Immature natural killer cell (primary cell): Measurements from ENCODE around the gene DDX5. TPM values are rescaled to one million over a fixed set of nuclear protein-coding genes. Genes with fewer than 3 reads are reported as not detected.
"Not testable (repeated sequence)": the region's sequence is repeated elsewhere in the genome, so short reads cannot be mapped to it uniquely, and the experiment has no call there.

Source experiments
- DNase-seq, 3 donors: peaks; one replicate each; pipeline ENCODE4 v3.0.0; 2022; ENCODE audit warnings: mixed read lengths in 1 of 3
- H3K27ac Mint-ChIP-seq, 6 donors: one replicate each; pipeline ENCODE4 v1.8.0; 2020; ENCODE audit warnings: mixed read lengths in 6 of 6, mild to moderate bottlenecking in 5 of 6, inconsistent platforms in 4 of 6, moderate library complexity in 3 of 6
- H3K27me3 Mint-ChIP-seq, 3 donors: one replicate each; pipeline ENCODE4 v1.8.0; 2020 to 2021; ENCODE audit warnings: low read depth in 3 of 3, mild to moderate bottlenecking in 3 of 3, mixed read lengths in 3 of 3, moderate library complexity in 3 of 3, inconsistent platforms in 1 of 3
- H3K36me3 Mint-ChIP-seq, 3 donors: one replicate each; pipeline ENCODE4 v1.8.0; 2020; ENCODE audit warnings: mixed read lengths in 3 of 3, inconsistent platforms in 2 of 3, mild to moderate bottlenecking in 2 of 3
- H3K4me1 Mint-ChIP-seq, 2 donors: one replicate each; pipeline ENCODE4 v1.8.0; 2020; ENCODE audit warnings: inconsistent platforms in 2 of 2, mild to moderate bottlenecking in 2 of 2, mixed read lengths in 2 of 2, moderate library complexity in 1 of 2
- H3K4me3 Mint-ChIP-seq, 5 donors: one replicate each; pipeline ENCODE4 v1.8.0; 2020; ENCODE audit warnings: mild to moderate bottlenecking in 5 of 5, mixed read lengths in 5 of 5, inconsistent platforms in 3 of 5, moderate library complexity in 3 of 5
- H3K9me3 Mint-ChIP-seq, 6 donors: one replicate each; pipeline ENCODE4 v1.8.0; 2020; ENCODE audit warnings: mild to moderate bottlenecking in 6 of 6, mixed read lengths in 6 of 6, inconsistent platforms in 4 of 6, moderate library complexity in 3 of 6
- polyA plus RNA-seq, 3 donors: library from polyadenylated mRNA; unstranded; fragments of 300-500 nt; fragmentation: Illumina TruSeq; gene quantifications; one replicate each; pipeline ENCODE4 v1.2.3, GENCODE V29; 2021

The DDX5 gene
- polyA plus RNA-seq, 3 donors from 2014 or later = 902 to 1,477 (median 1,071) TPM

DNA sequence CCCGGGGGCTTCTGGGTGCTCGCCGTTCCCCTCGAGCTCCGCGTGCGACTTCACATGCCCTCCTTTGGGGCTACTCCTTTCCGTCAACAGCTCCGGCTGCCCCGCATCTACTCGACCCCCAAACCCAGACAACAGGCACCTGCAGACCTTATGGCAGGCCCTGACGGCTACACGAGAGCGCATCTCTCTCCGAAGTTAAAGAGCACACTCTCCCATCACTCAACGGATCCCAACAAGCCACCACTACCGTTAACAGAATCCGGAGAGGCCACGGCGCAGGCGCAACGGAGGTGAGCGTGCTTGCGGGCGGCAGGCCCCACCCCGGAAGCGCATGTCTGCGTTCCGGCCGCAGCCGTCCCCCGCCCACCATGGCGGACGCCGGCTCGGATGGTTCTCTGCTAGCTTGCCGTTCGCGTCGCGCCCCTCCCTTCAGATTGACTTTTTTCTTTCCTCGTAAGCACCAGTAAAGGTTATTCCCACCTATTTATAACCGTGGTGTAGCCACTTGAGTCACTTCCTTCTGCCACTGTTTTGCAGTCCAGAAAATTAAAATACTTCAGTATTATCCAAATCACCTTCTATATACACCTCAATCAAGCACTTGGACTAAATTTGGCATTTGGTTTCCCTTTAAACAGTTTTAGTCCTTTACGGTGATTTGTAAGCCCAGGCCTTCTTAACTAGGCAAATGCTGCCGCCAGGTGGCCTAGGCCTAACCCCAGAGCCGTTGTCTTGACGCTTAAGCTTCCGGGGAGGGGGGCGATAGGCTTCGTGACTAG lies 9.1 kb downstream of the DDX5 start, which contains the start of gene POLG2:
Gene POLG2, minus strand, starts transcription at position 269 of the 779 bp plus-strand sequence. Its CDS starts 86 bp downstream, at position 183.
- Mint-ChIP-seq H3K27ac (peak within 1 kb of the TSS; percentile 97 to 100 (median 99)), H3K9me3 (no peaks in the 10 kb centered on the region), H3K36me3 (peaks cover 12 to 40% (median 35%) of the 10 kb centered on the region in 3 donors), H3K4me1 (peaks cover 66 to 91% of the 10 kb centered on the region in 2 donors), H3K27me3 (peaks cover 21 to 54% (median 50%) of the 10 kb centered on the region in 3 donors), H3K4me3 (peak within 1 kb of the TSS; percentile 100)
- peak; percentile 96 for DNase-seq

DNA sequence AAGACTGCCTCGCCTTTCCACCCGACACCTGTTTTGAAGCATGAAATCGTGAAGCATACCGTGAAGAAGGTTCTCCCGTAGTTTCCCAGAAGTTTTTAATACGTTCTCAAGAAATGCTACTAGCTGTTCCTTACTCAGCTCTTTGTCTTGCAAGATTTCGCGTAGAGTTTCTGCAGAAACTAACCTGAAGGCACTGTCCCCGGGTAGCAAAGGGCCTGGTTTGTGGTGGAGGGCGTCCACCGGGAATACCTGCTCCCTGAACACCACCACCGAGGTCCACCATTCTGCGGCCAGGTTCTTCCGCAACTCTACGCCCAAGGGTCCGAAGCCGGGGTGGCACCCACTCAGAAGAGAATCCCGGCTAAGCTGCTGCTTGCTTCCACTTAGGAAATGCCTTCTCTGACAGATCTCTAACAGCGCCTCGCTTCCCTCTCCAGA lies 9.7 kb downstream of the DDX5 start:
- Mint-ChIP-seq H3K9me3 (no peaks in the 10 kb centered on the region), H3K36me3 (peaks cover 8 to 34% (median 29%) of the 10 kb centered on the region in 3 donors), H3K4me3 (peak overlapping the region; percentile 100), H3K27me3 (peaks cover 20 to 48% (median 46%) of the 10 kb centered on the region in 3 donors), H3K4me1 (peaks cover 62 to 85% of the 10 kb centered on the region in 2 donors), H3K27ac (peak overlapping the region; percentile 97 to 100 (median 99))
- DNase-seq = no peak

DNA sequence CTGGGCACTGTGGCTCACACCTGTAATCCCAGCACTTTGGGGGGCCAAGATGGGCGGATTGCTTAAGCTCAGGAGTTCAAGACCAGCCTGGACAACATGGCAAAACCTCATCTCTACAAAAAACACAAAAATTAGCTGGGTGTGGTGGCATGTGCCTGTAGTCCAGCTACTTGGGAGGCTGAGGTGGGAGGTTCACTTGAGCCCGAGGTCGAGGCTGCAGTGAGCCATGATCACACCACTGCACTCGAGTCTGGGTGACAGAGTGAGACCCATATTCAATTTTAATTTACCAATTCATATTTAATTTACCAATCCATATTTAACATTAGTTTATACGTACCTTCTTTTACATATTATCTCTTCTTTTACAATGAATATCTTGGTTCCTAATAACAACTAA lies 10.8 kb downstream of the DDX5 start:
- peaks cover 59 to 75% of the 10 kb centered on the region in 2 donors for H3K4me1 Mint-ChIP-seq
- H3K9me3 Mint-ChIP-seq, H3K27ac Mint-ChIP-seq, DNase-seq: not testable (repeated sequence)
- peaks cover 16 to 37% (median 36%) of the 10 kb centered on the region in 3 donors for H3K27me3 Mint-ChIP-seq
- peaks cover 11 to 27% (median 25%) of the 10 kb centered on the region in 3 donors for H3K36me3 Mint-ChIP-seq
- H3K4me3 Mint-ChIP-seq = peak overlapping the region in 4 of 5 donors; percentile 100

DNA sequence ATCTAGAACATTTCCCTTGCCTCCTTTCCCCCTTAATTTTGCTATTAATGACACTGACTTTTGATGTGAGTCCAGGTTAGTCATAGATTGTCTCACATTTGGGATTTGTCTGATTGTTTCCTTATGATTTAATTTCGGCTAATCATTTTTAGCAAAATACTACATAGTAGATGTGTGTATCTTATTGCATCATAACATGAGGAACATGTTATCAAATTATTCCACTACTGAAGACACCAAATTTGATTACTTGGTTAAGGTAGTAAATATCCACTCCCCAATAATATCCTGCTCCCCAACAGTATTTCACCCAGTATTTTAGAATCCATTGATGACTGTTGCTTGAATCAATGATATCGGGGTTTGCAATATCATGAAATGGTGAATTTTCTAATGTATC lies 12.0 kb downstream of the DDX5 start:
- peak overlapping the region in 3 of 5 donors; percentile 53 to 76 (median 70) for H3K4me3 Mint-ChIP-seq
- peak overlapping the region in 1 of 6 donors; percentile 78 for H3K27ac Mint-ChIP-seq
- H3K27me3 Mint-ChIP-seq = peaks cover 16 to 29% (median 25%) of the 10 kb centered on the region in 3 donors
- H3K36me3 Mint-ChIP-seq = peaks cover 10 to 19% (median 17%) of the 10 kb centered on the region in 3 donors
- DNase-seq = no peak
- H3K4me1 Mint-ChIP-seq = peaks cover 50 to 63% of the 10 kb centered on the region in 2 donors
- H3K9me3 Mint-ChIP-seq = no peaks in the 10 kb centered on the region

DNA sequence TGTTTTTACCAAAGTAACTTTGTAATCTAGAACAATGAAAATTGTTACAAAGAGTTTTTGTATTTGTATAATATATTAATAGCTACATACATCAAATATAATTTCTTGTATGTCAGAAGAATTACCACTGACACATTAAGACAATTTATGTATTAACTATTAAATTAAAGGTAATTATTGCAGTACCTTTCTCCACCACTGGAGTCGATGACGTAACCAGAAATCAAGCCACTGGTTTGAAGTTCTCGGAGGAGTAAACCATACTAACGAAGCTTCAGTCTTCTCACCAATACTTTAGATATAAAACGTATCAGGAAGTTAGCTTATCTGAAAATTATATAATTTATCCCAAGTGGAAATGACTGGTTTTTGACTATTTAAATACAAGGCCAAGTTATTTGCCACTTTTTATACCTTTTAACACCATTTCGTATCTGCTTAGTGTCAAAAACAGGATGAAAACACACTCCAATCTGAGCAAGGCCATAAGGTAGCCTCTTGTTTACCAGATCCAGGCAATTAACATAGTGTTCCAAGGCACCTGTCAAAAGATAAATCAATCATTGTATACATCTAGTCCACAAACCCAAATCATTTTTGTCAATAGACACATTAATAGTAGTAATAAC lies 13.5 kb downstream of the DDX5 start:
- DNase-seq = peak in 2 of 3 donors; percentile 17 to 39
- Mint-ChIP-seq H3K27me3 (peaks cover 10 to 15% (median 10%) of the 10 kb centered on the region in 3 donors), H3K36me3 (peaks cover 8 to 17% (median 11%) of the 10 kb centered on the region in 3 donors), H3K9me3 (no peaks in the 10 kb centered on the region), H3K4me1 (peaks cover 42 to 48% of the 10 kb centered on the region in 2 donors), H3K4me3 (no peak overlapping the region), H3K27ac (peak overlapping the region in 4 of 6 donors; percentile 7 to 65 (median 32))

DNA sequence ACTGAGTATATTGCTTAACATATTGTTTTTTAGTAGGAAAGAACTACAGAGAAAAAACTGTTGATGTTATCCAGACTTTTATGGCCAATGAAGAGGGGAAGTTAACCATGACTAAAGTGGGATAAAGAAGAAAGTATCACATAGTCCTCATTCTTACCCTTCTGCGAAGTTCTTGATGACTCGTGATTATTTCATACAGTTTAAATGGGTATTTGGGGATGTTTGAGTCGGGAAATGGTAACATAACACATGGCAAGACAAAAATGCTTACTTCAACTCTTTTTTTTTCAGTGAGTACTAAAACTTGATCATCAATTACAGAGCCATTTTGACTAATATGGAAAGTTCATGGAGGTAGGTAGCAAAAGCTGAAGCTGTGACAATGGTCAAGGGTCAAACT lies 14.1 kb downstream of the DDX5 start:
- Mint-ChIP-seq H3K27ac (peak overlapping the region in 2 of 6 donors; percentile 36 to 44), H3K4me1 (peaks cover 36 to 42% of the 10 kb centered on the region in 2 donors), H3K36me3 (peaks cover 8 to 17% (median 11%) of the 10 kb centered on the region in 3 donors), H3K4me3 (no peak overlapping the region), H3K27me3 (peaks cover 4 to 9% (median 4%) of the 10 kb centered on the region in 3 donors), H3K9me3 (no peaks in the 10 kb centered on the region)
- DNase-seq = no peak

DNA sequence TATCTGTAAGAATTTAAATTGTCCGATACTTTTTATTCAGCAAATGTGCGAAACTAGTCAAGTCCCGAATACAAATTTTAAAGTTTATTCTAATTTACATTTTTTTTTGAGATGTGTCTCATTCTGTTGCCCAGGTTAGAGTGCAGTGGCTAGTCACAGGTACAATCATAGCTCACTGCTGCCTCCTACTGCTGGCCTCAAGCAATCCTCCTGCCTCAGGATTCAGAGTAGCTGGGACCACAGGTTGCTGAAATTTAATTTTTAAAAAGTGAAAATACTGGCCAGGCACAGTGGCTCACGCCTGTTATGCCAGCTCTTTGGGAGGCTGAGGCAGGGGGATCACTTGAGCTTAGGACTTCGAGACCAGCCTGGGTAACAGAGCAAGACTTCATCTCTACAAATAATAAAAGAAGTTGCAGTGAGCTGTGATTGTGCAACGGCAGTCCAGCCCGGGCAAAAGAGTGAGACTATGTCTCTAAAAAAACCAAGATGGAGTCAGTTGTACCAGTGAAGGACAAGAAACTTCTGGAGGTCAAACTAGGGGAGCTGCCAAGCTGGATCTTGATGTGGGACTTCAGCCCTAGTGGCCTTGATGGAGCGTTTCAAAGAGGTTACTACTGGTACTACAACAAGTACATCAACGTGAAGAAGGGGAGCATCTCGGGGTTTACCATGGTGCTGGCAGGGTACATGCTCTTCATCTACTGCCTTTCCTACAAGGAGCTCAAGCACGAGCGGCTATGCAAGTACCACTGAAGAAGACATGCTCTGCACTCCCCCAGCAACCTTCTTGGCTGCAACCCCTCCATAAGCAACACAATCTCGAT lies 14.8 kb downstream of the DDX5 start:
- H3K4me1 Mint-ChIP-seq = peaks cover 29 to 35% of the 10 kb centered on the region in 2 donors
- no peak overlapping the region for H3K4me3 Mint-ChIP-seq
- no peaks in the 10 kb centered on the region for H3K9me3 Mint-ChIP-seq
- peaks cover 0 to 3% (median 0%) of the 10 kb centered on the region in 3 donors for H3K27me3 Mint-ChIP-seq
- H3K36me3 Mint-ChIP-seq = peaks cover 8 to 17% (median 11%) of the 10 kb centered on the region in 3 donors
- peak overlapping the region in 3 of 6 donors; percentile 29 to 53 (median 44) for H3K27ac Mint-ChIP-seq
- DNase-seq = peak; percentile 26 to 38 (median 34)

DNA sequence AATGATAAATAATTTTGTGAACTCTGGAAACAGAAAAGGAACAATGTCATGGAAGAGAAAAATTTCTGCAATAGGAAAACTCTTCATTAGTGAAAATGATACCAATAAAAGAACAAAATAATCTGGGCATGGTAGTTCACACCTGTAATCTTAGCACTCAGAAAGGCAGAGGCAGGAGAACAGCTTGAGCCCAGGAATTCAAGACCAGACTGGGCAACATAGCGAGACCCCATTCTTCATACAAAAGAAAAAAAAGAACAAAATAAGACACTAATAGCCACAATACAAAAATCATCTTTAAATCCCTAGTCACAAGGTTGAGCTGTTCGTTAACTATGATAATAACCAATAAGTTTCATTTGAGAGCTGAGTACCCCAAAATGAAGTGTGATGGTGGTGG lies 17.8 kb downstream of the DDX5 start:
- Mint-ChIP-seq H3K36me3 (peaks cover 26 to 34% (median 33%) of the 10 kb centered on the region in 3 donors), H3K27ac (no peak overlapping the region), H3K27me3 (no peaks in the 10 kb centered on the region), H3K4me3 (no peak overlapping the region), H3K9me3 (no peaks in the 10 kb centered on the region), H3K4me1 (peaks cover 6 to 7% of the 10 kb centered on the region in 2 donors)
- no peak for DNase-seq

DNA sequence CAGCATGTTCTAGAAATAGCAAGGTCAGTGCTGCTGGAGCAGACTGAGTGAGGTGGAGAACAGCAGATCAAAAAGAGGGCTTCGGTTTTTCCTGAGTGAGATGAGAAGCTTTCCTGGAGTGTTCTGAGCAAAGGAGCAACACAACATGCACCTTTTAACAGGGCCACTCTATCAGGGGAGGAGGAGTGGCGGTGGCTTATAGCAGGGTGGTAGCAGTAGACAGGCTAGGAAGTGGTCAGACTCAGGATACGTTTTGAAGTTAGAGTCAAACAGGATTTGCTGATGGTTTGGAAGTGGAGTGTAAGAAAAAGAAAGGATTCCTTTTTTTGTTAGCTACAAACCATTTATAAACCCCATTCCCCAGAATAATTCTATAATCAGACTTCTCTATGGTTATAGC lies 21.7 kb downstream of the DDX5 start:
- H3K27ac Mint-ChIP-seq = peak overlapping the region in 2 of 6 donors; percentile 15 to 66
- H3K27me3 Mint-ChIP-seq = peaks cover 0 to under 1% (median 0%) of the 10 kb centered on the region in 3 donors
- peaks cover 23 to 37% (median 33%) of the 10 kb centered on the region in 3 donors for H3K36me3 Mint-ChIP-seq

DNA sequence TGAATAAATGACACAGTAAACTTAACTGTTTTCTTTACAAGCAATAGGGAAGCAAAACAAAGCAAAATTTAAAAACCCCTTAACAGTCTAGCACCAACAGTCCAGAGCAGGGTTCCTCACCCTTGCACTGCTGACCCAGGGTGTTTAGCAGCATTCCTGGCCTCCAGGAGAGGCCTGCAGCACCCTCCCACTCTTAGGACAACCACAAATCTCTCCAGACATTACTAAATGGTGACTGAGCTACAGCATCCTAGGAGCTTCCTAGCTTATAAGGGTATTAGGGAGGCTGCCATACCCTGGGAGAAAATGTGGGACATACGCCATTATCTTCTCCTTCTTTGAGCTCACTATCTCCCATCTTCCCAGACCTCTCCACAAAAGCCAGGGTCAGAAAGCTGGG lies 25.1 kb downstream of the DDX5 start:
- Mint-ChIP-seq H3K27ac (no peak overlapping the region), H3K27me3 (peaks cover 0 to 3% (median 1%) of the 10 kb centered on the region in 3 donors), H3K4me1 (peaks cover 0 to 2% of the 10 kb centered on the region in 2 donors), H3K36me3 (peaks cover 23 to 38% (median 25%) of the 10 kb centered on the region in 3 donors), H3K9me3 (no peaks in the 10 kb centered on the region), H3K4me3 (no peak overlapping the region)
- DNase-seq = no peak

More for the DNA sequence above, 21.7 kb downstream of the DDX5 start:
- Mint-ChIP-seq H3K4me3 (no peak overlapping the region), H3K4me1 (peaks cover 0 to 2% of the 10 kb centered on the region in 2 donors), H3K9me3 (no peaks in the 10 kb centered on the region)
- no peak for DNase-seq

DNA sequence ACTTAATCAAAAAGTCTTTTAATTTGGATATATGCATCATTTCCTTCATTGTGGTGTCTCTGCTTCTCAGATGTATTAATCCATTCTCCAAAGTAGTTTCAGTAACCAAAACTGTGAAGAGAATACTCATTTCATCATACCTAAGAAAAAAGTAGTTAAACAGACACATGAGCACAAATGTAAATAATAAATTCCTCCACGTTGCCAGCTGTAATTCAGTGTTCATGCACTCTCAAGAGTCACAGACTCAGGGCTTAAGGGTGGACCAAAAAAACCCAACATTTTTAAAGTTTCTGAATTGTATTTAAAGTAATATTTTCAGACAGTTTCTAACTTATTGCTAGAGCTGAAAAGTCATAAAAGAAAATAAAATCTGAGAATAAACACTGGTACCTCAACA lies 28.2 kb downstream of the DDX5 start:
- Mint-ChIP-seq H3K9me3 (no peaks in the 10 kb centered on the region), H3K4me3 (no peak overlapping the region), H3K36me3 (peaks cover 4 to 12% (median 4%) of the 10 kb centered on the region in 3 donors), H3K27ac (peak overlapping the region in 1 of 6 donors; percentile 12), H3K27me3 (peaks cover 0 to 3% (median 1%) of the 10 kb centered on the region in 3 donors), H3K4me1 (no peaks in the 10 kb centered on the region)
- no peak for DNase-seq

DNA sequence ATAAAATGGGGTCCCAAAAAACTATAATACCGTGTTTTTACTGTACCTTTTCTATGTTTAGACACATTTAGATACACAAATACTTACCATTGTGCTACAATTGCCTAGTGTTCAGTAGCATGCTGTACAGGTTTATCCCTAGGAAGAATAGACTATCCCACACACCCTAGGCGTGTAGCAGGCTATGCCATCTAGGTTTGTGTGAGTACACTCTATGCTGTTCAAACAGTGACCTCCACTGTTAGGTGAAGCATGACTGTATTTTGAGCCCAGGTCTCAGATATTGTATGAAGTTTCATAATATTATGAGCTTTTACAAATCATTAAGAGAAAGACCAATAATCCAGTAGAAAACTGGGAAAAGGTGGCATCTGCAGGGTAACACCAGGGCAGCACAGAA lies 33.5 kb downstream of the DDX5 start:
- H3K27ac Mint-ChIP-seq = no peak overlapping the region
- H3K27me3 Mint-ChIP-seq = peaks cover 1 to 6% (median 3%) of the 10 kb centered on the region in 3 donors

DNA sequence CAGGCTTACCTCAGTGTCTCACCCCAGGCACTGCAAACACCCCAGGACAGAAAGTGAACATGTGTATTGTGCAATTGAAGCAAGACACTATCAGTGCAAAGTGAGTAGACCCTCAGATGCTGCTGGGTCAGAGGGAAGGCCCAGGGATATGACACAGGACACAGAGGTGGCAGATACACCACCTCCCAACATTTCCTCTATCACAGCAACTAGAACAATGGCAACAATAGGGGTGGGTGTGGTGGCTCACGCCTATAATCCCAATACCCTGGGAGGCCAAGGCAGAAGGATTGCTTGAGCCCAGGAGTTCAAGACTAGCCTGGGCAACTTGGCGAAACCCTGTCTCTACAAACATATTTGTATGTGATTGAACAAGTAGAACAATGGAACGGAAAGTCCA lies 34.6 kb downstream of the DDX5 start:
- no peak overlapping the region for H3K4me3 Mint-ChIP-seq
- no peaks in the 10 kb centered on the region for H3K9me3 Mint-ChIP-seq
- no peaks in the 10 kb centered on the region for H3K4me1 Mint-ChIP-seq
- peaks cover 0 to 7% (median 4%) of the 10 kb centered on the region in 3 donors for H3K27me3 Mint-ChIP-seq
- no peaks in the 10 kb centered on the region for H3K36me3 Mint-ChIP-seq
- H3K27ac Mint-ChIP-seq = no peak overlapping the region
- no peak for DNase-seq

More for the DNA sequence above, 33.5 kb downstream of the DDX5 start:
- H3K4me3 Mint-ChIP-seq = no peak overlapping the region
- no peak for DNase-seq
- H3K4me1 Mint-ChIP-seq = no peaks in the 10 kb centered on the region
- H3K36me3 Mint-ChIP-seq = peaks cover 0 to 6% (median 0%) of the 10 kb centered on the region in 3 donors
- H3K9me3 Mint-ChIP-seq = no peaks in the 10 kb centered on the region
